Mesothelial cell of epicardium (in vitro differentiated cells): ENCODE data around the gene ROBO1. TPM values are rescaled to one million over a fixed set of nuclear protein-coding genes. Genes with fewer than 3 reads are reported as not detected.

Experiments used
- DNase-seq, 2 experiments: peaks; one replicate each; pipeline ENCODE4 v3.0.0; 2021; ENCODE audit warnings: low spot score in 2 of 2; ENCODE audit not compliant: unreplicated experiment in 2 of 2
- H3K27ac Mint-ChIP-seq: 2 replicates; pipeline ENCODE4 v1.8.0; 2021; ENCODE audit warnings: mixed read lengths
- H3K27me3 Mint-ChIP-seq: 2 replicates; pipeline ENCODE4 v1.8.0; 2021; ENCODE audit warnings: low read depth, mixed read lengths
- H3K36me3 Mint-ChIP-seq: 2 replicates; pipeline ENCODE4 v1.8.0; 2021; ENCODE audit warnings: mixed read lengths
- H3K4me1 Mint-ChIP-seq: 2 replicates; pipeline ENCODE4 v1.8.0; 2021; ENCODE audit warnings: mixed read lengths
- H3K4me3 Mint-ChIP-seq: 2 replicates; pipeline ENCODE4 v1.8.0; 2021; ENCODE audit warnings: mild to moderate bottlenecking, moderate library complexity, mixed read lengths
- H3K9me3 Mint-ChIP-seq: 2 replicates; pipeline ENCODE4 v1.8.0; 2021; ENCODE audit warnings: mixed read lengths
- total RNA-seq: library from RNA; stranded (reverse); gene quantifications from 3 replicates; pipeline ENCODE4 v1.2.1, GENCODE V29; 2021
- TF ChIP-seq, protein P1 (sequence below): fragments of 200-600 bp; sonication (generic); IDR thresholded peaks from one replicate; pipeline ENCODE4 v1.5.0; 2021; ENCODE audit warnings: antibody characterized with exemption; ENCODE audit not compliant: unreplicated experiment

ROBO1 gene
- total RNA-seq, 1 donor from 2014 or later = 143 TPM

GRCh38 chr3:78742041-78742440 is 1025.8 kb downstream of the ROBO1 start:
- DNase-seq = no peak
- Mint-ChIP-seq H3K9me3 (peaks cover 6% of the 10 kb centered on the region), H3K4me1 (peaks cover 18% of the 10 kb centered on the region), H3K36me3 (peaks cover 13% of the 10 kb centered on the region), H3K27me3 (no peaks in the 10 kb centered on the region), H3K4me3 (no peak overlapping the region), H3K27ac (no peak overlapping the region)
- TF ChIP-seq, protein P1, sequence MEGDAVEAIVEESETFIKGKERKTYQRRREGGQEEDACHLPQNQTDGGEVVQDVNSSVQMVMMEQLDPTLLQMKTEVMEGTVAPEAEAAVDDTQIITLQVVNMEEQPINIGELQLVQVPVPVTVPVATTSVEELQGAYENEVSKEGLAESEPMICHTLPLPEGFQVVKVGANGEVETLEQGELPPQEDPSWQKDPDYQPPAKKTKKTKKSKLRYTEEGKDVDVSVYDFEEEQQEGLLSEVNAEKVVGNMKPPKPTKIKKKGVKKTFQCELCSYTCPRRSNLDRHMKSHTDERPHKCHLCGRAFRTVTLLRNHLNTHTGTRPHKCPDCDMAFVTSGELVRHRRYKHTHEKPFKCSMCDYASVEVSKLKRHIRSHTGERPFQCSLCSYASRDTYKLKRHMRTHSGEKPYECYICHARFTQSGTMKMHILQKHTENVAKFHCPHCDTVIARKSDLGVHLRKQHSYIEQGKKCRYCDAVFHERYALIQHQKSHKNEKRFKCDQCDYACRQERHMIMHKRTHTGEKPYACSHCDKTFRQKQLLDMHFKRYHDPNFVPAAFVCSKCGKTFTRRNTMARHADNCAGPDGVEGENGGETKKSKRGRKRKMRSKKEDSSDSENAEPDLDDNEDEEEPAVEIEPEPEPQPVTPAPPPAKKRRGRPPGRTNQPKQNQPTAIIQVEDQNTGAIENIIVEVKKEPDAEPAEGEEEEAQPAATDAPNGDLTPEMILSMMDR = no peak

DNA sequence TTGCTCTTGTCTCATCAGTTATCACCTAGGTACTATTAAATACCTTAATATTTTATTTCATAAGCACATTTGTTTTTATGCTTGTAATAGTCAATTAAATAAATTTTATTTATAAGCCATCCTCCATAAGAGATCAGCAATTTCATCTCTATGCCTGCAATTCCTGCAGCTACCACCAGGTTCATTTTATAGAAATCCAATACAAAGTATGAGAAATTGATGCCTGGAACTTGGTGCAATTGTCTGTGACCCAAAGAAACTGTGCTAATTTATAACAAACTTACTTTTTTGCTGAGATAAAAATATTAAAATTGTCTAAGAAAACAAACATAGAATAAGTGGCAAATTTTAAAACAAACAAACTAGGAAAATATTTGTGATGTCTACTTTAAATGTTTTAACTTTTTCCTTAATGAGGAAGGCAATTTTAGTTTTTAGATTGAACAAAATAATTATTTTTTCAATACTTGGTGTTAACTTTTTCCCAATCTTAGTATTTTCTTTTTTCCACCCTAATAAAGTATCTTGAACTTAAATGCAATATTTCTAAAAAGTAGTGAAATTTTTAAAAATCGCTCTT is 1026.6 kb downstream of the ROBO1 start:
- H3K4me3 Mint-ChIP-seq = no peak overlapping the region
- TF ChIP-seq, protein P1 = peak; percentile 89
- peaks cover 15% of the 10 kb centered on the region for H3K36me3 Mint-ChIP-seq

DNA sequence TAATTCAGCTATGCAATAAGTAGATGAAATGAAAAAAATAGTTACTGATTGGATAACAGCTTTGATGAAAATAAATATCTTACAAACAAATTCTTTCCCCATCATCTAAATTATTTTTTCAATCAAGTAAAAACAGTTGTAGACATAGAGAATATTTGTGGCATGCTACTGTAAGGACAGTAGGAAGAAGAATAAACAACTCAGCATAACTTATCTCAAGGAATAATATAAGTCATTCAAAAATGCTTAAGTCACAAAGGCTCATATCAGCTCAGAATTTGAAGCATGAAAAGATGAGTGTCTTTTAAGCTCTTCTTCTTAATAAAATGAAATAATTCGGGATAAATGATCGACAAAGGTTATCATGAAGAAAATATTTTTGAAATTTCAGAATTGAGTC is 1029.0 kb downstream of the ROBO1 start:
- H3K4me1 Mint-ChIP-seq = peaks cover 20% of the 10 kb centered on the region
- H3K27me3 Mint-ChIP-seq = no peaks in the 10 kb centered on the region
- no peak for DNase-seq
- H3K27ac Mint-ChIP-seq = peak overlapping the region; percentile 83
- H3K4me3 Mint-ChIP-seq = no peak overlapping the region
- TF ChIP-seq, protein P1 = no peak
- peaks cover 7% of the 10 kb centered on the region for H3K36me3 Mint-ChIP-seq
- peaks cover 8% of the 10 kb centered on the region for H3K9me3 Mint-ChIP-seq

More for the DNA sequence above, 1026.6 kb downstream of the ROBO1 start:
- Mint-ChIP-seq H3K4me1 (peaks cover 14% of the 10 kb centered on the region), H3K27ac (no peak overlapping the region), H3K9me3 (peaks cover 8% of the 10 kb centered on the region), H3K27me3 (no peaks in the 10 kb centered on the region)
- no peak for DNase-seq

GRCh38 chr3:78737988-78738387 is 1029.8 kb downstream of the ROBO1 start:
- H3K4me3 Mint-ChIP-seq = no peak overlapping the region
- H3K27me3 Mint-ChIP-seq = no peaks in the 10 kb centered on the region
- peaks cover 7% of the 10 kb centered on the region for H3K36me3 Mint-ChIP-seq
- H3K9me3 Mint-ChIP-seq = peaks cover 8% of the 10 kb centered on the region
- TF ChIP-seq, protein P1 = no peak
- peak overlapping the region; percentile 23 for H3K27ac Mint-ChIP-seq
- DNase-seq = no peak
- peaks cover 26% of the 10 kb centered on the region for H3K4me1 Mint-ChIP-seq

GRCh38 chr3:78736863-78737262 is 1030.9 kb downstream of the ROBO1 start:
- TF ChIP-seq, protein P1 = no peak
- H3K4me3 Mint-ChIP-seq = no peak overlapping the region
- H3K27ac Mint-ChIP-seq = no peak overlapping the region
- H3K4me1 Mint-ChIP-seq = peaks cover 37% of the 10 kb centered on the region
- no peak for DNase-seq
- H3K36me3 Mint-ChIP-seq = peaks cover 7% of the 10 kb centered on the region
- peaks cover 8% of the 10 kb centered on the region for H3K9me3 Mint-ChIP-seq
- no peaks in the 10 kb centered on the region for H3K27me3 Mint-ChIP-seq
